ENCODE measurements around the gene TBC1D5.

TBC1D5 gene

DNA sequence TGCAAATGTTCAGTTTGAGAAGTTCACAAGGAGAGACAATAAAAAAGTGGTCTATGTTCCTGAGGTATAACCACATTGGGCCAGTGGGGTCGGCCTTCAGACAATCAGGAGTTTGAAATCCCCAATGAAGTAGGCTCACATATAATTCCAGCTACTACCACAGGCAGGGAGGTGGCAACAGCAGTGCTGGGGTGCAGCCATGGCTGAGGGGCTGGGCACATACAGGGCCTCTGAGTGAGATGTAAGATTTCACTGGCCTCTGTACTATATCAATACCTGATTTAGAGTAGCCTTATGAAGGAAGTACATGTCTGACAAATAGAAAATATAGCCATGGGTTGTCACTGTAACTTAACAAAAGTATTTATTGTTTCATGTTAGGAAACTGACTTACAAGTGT is 402.2 kb downstream of the TBC1D5 start:
- DNase-seq: no peak

- no peak for DNase-seq
These were observed 403.3 kb downstream of the TBC1D5 start for GRCh38 chr3:17339132-17339575.

- DNase-seq: no peak
These were observed 406.1 kb downstream of the TBC1D5 start for GRCh38 chr3:17336291-17336690.

DNA sequence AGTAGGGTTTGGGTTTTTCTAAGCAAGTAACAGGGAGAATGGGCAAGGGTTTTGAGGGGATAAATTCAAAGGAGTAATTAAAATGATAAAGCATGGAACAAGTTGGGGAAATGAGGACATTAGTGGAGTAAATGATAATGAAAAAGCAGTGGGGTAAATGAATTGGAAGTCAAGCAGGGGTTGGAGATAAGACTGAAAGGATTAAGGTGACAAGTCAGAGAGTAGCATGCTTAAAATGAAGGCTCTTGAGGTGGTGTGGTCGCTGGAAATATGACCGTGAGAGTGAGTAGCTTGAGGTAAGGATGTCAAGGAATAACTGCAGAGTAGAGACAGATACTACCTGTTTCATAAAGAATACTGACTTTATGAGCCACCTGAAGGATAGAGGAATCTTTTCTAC is 408.5 kb downstream of the TBC1D5 start:
- DNase-seq: no peak

GRCh38 chr3:17333446-17333845 is 409.0 kb downstream of the TBC1D5 start:
- no peak for DNase-seq

DNA sequence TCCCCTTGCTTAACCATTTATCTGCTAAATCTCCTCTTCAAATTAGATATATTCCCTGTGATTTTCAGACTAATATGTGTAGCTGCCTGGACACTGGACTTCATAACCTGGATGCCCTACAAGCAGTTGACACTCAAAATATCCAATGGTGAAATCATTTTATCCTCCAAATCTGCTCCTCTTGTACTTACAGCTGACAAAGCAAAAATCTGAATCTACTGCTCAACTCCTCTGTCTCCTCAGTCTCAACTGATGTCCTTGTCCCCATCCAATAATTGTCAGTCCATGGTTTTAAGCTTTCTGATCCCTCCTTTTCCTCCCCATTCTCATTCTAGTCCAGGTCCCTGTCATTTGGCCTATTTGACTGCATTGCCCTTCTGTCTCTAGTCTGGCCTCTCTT is 411.8 kb downstream of the TBC1D5 start:
- no peak for DNase-seq

- no peak for DNase-seq
These were observed 412.5 kb downstream of the TBC1D5 start for GRCh38 chr3:17329927-17330326.

- DNase-seq: no peak
These were observed 420.2 kb downstream of the TBC1D5 start for GRCh38 chr3:17322106-17322793.

DNA sequence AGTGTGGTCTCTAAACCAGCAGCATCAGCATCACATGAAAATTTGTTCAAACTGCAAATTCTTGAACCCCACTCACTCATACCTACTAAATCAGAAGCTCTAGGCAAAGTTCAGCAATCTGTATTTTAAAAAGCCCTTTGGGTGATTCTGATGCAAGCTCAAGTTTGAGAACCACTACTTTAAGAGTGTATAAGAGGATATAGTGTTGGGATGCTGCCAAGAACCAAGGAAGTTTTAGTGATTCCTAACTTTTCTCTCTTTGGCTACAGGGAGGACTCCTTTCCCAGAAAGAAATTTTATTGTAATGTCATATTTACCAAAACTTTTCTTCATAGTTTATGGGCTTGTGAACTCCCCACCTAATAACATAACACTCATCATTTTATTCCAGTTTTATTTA is 422.2 kb downstream of the TBC1D5 start:
- DNase-seq: no peak

DNA sequence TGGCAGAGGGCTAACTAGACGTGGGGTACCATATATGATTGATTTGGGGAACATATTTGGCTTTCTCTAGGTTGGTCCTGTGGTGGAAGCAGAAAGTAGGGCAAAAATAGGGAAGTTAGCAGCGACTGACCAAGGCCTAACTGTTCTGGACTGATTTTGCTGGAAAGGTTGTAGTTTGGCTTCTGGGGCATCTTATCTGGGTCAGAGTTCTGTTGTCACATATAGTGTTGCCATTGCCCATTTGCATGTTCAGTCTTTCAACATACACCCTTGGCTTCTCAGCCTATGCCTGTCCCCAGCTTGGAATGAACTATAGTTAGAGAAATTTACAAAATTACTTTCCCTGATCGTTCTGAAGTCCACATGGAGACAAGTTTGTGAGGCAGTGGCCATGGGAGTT is 426.5 kb downstream of the TBC1D5 start:
- DNase-seq: no peak

- DNase-seq: no peak
These were observed 428.3 kb downstream of the TBC1D5 start for GRCh38 chr3:17314171-17314570.

- DNase-seq: no peak
These were observed 428.7 kb downstream of the TBC1D5 start for GRCh38 chr3:17313746-17314145.

DNA sequence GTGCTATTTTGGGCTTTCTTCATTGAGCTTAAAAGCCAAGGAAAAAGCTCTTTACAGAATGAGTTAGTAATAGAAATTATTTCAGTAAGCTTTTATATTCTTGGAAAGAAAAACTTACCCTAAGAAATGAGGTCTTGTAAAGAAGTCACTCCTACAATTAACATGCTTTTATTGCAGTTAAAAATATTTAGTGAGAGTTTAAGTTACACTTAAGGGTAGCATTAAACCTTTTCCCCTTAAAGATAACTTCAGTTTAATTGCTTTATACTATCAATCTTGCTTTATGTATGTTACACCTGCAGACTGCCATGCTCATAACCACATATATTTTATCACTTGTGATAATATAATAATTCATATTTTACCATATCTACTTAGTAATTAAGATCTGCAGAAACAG is 431.4 kb downstream of the TBC1D5 start:
- DNase-seq: no peak

DNA sequence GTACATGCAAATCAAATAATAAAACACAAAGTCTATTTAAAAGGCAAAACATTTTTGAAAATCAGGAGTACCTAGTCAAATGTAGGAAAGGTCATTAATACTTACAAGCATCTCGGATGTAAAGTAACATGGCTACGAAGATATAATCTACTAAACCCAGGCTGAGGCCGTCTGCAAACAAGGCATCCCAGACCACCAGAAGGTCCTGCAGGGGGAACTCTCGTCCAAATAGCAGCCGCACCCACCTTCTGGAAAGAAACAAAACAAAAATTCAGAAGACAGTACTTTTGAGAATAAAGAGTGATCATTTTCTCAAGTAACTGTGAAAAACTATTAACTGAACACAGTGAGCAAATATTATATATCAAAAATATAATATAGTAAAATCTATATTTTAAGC is 434.5 kb downstream of the TBC1D5 start:
- no peak for DNase-seq

DNA sequence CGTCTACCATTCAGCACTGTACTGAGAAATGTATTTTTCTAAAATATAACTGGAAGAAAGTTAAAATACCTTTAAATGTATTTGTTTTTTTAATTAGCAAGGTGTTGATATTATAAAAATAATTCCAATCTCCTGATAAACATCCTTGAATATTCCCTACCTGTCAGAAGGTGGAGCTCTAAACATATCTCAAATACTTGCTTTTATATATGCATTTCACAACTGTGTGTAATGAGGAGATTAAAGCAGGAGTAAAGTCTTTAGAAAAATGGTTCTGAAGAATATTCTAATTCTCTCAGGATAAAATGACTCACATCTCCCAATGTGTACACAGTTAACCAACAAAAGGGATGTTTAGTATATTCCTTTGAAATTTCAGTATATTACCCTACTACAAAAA is 434.9 kb downstream of the TBC1D5 start:
- no peak for DNase-seq

DNA sequence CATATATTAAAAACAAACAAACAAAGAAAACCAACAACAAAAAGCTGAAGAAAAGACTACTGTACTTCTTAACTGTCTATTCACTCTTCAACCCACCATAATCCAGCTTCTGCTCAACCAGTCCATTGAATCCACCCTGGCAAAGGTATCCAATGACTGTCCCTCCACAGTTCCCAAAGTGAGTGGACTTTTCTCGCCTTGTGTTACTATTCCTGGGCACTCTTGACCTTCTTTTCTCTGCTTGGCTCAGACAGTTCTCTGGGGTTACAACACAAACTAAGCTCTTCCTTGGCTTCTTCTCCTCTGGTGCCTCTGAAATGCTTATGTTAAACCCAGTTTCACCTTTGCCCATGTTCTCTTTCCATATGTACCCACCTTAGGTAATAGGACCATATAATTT is 437.5 kb downstream of the TBC1D5 start:
- no peak for DNase-seq

- DNase-seq: no peak
These were observed 439.7 kb downstream of the TBC1D5 start for GRCh38 chr3:17302774-17303173.

DNA sequence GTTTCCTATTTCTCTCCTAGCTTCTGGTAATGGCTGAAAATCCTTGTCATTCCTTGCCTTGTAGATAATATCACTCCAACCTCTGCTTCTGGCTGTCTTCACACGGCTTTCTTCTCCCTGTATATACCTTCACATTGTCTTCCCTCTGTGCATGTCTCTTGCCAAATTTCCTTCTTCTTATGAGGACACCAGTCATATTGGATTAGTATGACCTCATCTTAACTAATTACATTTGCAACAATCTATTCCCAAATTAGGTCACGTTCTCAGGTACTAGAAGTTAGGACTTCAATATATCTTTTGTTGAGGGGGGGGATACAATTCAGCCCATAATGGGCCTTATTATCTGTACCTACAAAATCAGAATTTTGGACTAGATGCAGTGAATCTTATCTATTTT is 440.3 kb downstream of the TBC1D5 start:
- DNase-seq: no peak

DNA sequence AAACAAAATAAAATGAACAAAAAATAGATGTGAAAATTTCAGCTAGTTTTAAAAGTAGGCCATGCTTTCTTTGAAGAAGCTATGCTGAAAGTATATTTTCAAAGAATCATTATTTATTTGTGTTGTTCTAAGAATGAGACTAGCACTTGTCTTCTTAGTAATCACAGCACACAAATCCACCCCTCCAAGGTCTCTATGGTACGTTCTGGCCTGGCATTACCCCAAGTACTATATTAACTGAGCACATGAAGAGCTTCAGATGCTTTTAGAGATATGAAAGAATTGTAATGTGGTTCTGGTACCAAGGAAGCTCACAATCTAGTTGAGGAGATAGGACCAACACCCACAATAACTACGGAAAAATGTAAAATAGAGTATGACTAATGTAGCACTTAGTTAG is 441.2 kb downstream of the TBC1D5 start:
- no peak for DNase-seq

GRCh38 chr3:17300441-17300840 is 442.0 kb downstream of the TBC1D5 start:
- no peak for DNase-seq

- no peak for DNase-seq
These were observed 444.4 kb downstream of the TBC1D5 start for GRCh38 chr3:17298038-17298437.

GRCh38 chr3:17292556-17292955 is 449.9 kb downstream of the TBC1D5 start:
- no peak for DNase-seq

DNA sequence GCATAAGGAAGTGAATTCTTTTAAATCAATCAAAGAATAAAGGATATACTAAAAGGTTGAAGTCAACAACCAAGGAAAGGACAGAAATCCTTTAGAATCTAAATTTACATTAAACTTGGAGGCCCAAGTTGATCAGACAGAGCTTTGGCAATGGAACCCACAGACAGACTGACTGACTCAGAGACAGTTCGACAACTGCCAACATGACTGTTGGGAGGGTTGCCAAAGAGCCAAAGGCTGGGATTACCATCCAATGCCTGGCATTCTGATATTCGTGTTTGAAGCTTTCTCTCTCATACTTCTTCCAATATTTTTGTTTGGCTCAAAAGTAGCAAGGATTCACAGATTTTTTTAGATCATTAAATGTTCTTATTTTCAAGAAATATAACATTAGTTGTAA is 451.5 kb downstream of the TBC1D5 start:
- DNase-seq: no peak

DNA sequence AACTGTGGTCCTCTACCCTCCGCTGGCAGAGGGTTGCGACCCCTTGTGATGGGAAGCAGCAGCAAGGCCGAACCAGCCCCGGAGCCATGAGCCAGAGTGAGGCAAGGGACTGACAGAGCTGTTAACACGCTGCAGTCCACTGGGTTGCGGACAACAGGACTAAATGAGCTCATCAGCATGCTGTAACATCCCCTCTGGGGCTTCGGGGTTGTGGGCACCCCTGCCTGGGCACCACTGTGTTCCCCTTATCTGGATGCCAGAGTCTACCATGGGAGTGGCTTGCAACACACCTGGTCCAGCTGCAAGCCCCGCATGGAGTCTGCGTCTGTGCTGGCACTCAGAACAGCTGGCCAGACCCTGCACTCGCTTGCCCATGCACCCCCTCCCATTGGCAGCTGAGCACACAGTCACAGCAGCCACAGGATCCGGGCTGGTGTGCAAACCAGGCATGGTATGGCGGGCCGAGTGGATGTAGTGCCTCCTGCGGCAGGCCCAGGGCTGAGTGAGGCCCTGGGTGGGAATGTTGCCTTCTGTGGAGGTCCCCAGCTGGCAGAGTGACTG is 453.5 kb downstream of the TBC1D5 start:
- DNase-seq: no peak
